ENCODE measurements around the gene TTLL3. TPM values are rescaled to one million over a fixed set of nuclear protein-coding genes. Genes with fewer than 3 reads are reported as not detected.

The TTLL3 gene
- total and polyA plus RNA-seq, 2 of the 13 experiments (the other 11 are each of a cell fraction or from before 2014, with no cell fraction given), result 9.5 to 51.2 TPM

GRCh38 chr3:9777694-9778021 lies 32.4 kb upstream of the TTLL3 start:
- in situ Hi-C loops (cut with HindIII; ENCODE audit: extremely low pct_ligation_motif_present, low pct_unique_long_range_greater_than_20kb), result no loop called here
- no peak for DNase-seq (ENCODE audit: low spot score)
- no TSS peak for BruUV-seq (replicated peaks)
- no peak for ATAC-seq
- no peak overlapping the region for H3K27ac ChIP-seq (ENCODE audit: extremely low read length, insufficient read depth, low read length)
- no peak for FAIRE-seq
- no peaks in the 10 kb centered on the region for H3K9me3 ChIP-seq (ENCODE audit: low read length)
- intact Hi-C loops (cut with micrococcal nuclease; ENCODE audit: unreplicated experiment), result no loop called here
- H2AFZ ChIP-seq (ENCODE audit: low read length), result no peak overlapping the region
- H3K9ac ChIP-seq (ENCODE audit: insufficient read depth, low read depth, low read length), result no peak overlapping the region
- H4K20me1 ChIP-seq (ENCODE audit: insufficient read depth, low read length), result no peaks in the 10 kb centered on the region
- H3K4me3 ChIP-seq (replicated peaks in 1 of 3; ENCODE audit: insufficient read depth in 1 of 3, low read depth in 2 of 3, low read length in 3 of 3), result no peak overlapping the region
- H3K4me1 ChIP-seq (ENCODE audit: insufficient read depth, low read length), result peaks cover 15% of the 10 kb centered on the region
- no peaks in the 10 kb centered on the region for H3K79me2 ChIP-seq (ENCODE audit: insufficient read depth, low read length)
- POLR2A ChIA-PET, result interaction anchor here (1.3 kb wide), 1 partner anchor 28 kb away, joined by 4 read pairs; the partner anchor contains the start of gene OGG1
- H3K36me3 ChIP-seq (replicated peaks in 1 of 2; ENCODE audit: control insufficient read depth in 1 of 2, insufficient read depth in 2 of 2, low read length in 2 of 2), result peaks cover 10 to 18% of the 10 kb centered on the region in 2 experiments
- no peak overlapping the region for H3K4me2 ChIP-seq (ENCODE audit: low read depth, low read length)
- CTCF ChIA-PET (ENCODE audit: low intra/inter-chr PET ratio, low total read pairs), result no interaction called here
- no peaks in the 10 kb centered on the region for H3K27me3 ChIP-seq (ENCODE audit: control insufficient read depth in 1 of 2, insufficient read depth in 2 of 2, low read length in 2 of 2)
- 59% methylated on average over 1 of the region's 1 CpG for WGBS (ENCODE audit: low lambda C conversion rate)
- TF ChIP-seq ZNF646 (CRISPR knock-in tag; IDR thresholded peaks at IDR 0.05) (no peak), NONO (IDR thresholded peaks at IDR 0.05) (no peak), NONO (CRISPR knock-in tag; conservative IDR thresholded peaks at IDR 0.05) (no peak), ZNF350 (CRISPR knock-in tag; IDR thresholded peaks at IDR 0.05; ENCODE audit: borderline replicate concordance, low read depth) (no peak), RCOR2 (CRISPR knock-in tag; IDR thresholded peaks at IDR 0.05) (no peak), ZNF644 (CRISPR knock-in tag; IDR thresholded peaks at IDR 0.05; ENCODE audit: low read depth) (no peak), NFKB2 (CRISPR knock-in tag; IDR thresholded peaks at IDR 0.05; ENCODE audit: borderline replicate concordance) (no peak), FOXM1 (CRISPR knock-in tag; IDR thresholded peaks at IDR 0.05) (no peak), ZMYM3 (CRISPR knock-in tag; IDR thresholded peaks at IDR 0.05) (no peak), ZNF33A (CRISPR knock-in tag; IDR thresholded peaks at IDR 0.05; ENCODE audit: borderline replicate concordance) (no peak), FOXJ3 (CRISPR knock-in tag; IDR thresholded peaks at IDR 0.05; ENCODE audit: borderline replicate concordance) (no peak), MED8 (CRISPR knock-in tag; IDR thresholded peaks at IDR 0.05; ENCODE audit: insufficient replicate concordance) (no peak), ZNF883 (CRISPR knock-in tag; IDR thresholded peaks at IDR 0.05; ENCODE audit: not compliant biosample characterization) (no peak), HMGXB3 (CRISPR knock-in tag; IDR thresholded peaks at IDR 0.05; ENCODE audit: borderline replicate concordance) (no peak)

All from HepG2 (cell line).